Thyroid gland (tissue), 4 donors: ENCODE data around the gene SYNJ2. TPM values are rescaled to one million over a fixed set of nuclear protein-coding genes. Genes with fewer than 3 reads are reported as not detected.
A peak's percentile ranks its signal among the peaks of the same experiment; 100 is the strongest.
"Not testable (repeated sequence)": the region's sequence is repeated elsewhere in the genome, so short reads cannot be mapped to it uniquely, and the experiment has no call there.

Source experiments
- DNase-seq, 2 donors: peaks; one replicate each; pipeline ENCODE4 v3.0.0-alpha.2; 2019
- H3K27ac ChIP-seq, 3 donors: fragments of 200-600 bp; sonication (generic); 1 replicate in 2 of 3; 2 replicates in 1 of 3; pipeline ENCODE4 v1.5.1; 2016 to 2019; ENCODE audit warnings: mild to moderate bottlenecking in 1 of 3, moderate library complexity in 1 of 3
- H3K27me3 ChIP-seq: fragments of 200-600 bp; sonication (generic); one replicate; pipeline ENCODE4 v1.5.1; 2019
- H3K36me3 ChIP-seq, 2 donors: fragments of 200-600 bp; sonication (generic); one replicate each; pipeline ENCODE4 v1.5.1; 2016 to 2019
- H3K4me1 ChIP-seq, 2 donors: fragments of 200-600 bp; sonication (generic); one replicate each; pipeline ENCODE4 v1.5.1; 2017 to 2019
- H3K4me3 ChIP-seq, 3 donors: fragments of 200-600 bp; sonication (generic); replicated peaks in 1 of 3; 1 replicate in 2 of 3; 2 replicates in 1 of 3; pipeline ENCODE4 v1.5.1; 2016; ENCODE audit warnings: mild to moderate bottlenecking in 1 of 3
- H3K9me3 ChIP-seq: fragments of 200-600 bp; sonication (generic); one replicate; pipeline ENCODE4 v1.5.1; 2017
- CTCF ChIP-seq, 6 experiments: fragments of 200-600 bp in 3 of 6; fragments of 450-650 bp in 3 of 6; sonication (generic) in 3 of 6; IDR thresholded peaks; one replicate each; pipeline ENCODE4 v1.5.1; 2016 to 2019; ENCODE audit warnings: antibody characterized with exemption in 6 of 6, mild to moderate bottlenecking in 2 of 6, inconsistent platforms in 1 of 6, moderate library complexity in 1 of 6
- POLR2A ChIP-seq, 2 donors: fragments of 450-650 bp; IDR thresholded peaks; one replicate each; pipeline ENCODE4 v1.6.1; 2017; ENCODE audit warnings: antibody characterized with exemption in 2 of 2, mild to moderate bottlenecking in 2 of 2, moderate library complexity in 1 of 2
- WGBS, 2 donors: methylation state at CpG; one replicate each; pipeline ENCODE4 v1.1.5; 2017; 5-methylcytosine and 5-hydroxymethylcytosine counted together
- intact Hi-C: fragments of 100-400 bp; cut with DNase I; formaldehyde crosslinking; loops from one replicate; pipeline ENCODE4 v1.15.1; 2023
- total RNA-seq, 4 donors: library from RNA; depleted of rRNA; stranded (reverse); fragments of >200 nt; gene quantifications; one replicate each; pipeline ENCODE4 v1.2.3, GENCODE V29; 2016

SYNJ2 gene
- total RNA-seq, 4 donors from 2014 or later, result 11.3 to 22.7 (median 13.5) TPM

GRCh38 chr6:157944983-157945931 is 36.4 kb upstream of the SYNJ2 start:
- no peak for DNase-seq
- 85 to 90% methylated on average over 14 of the region's 14 CpGs for WGBS, 2 donors
- Histone ChIP-seq H3K36me3 (peaks cover 34 to 40% of the 10 kb centered on the region in 2 donors), H3K4me3 (no peak overlapping the region), H3K4me1 (no peaks in the 10 kb centered on the region), H3K27me3 (no peaks in the 10 kb centered on the region), H3K27ac (no peak overlapping the region), H3K9me3 (no peaks in the 10 kb centered on the region)
- TF ChIP-seq CTCF (IDR thresholded peaks at IDR 0.05) (no peak), POLR2A (IDR thresholded peaks at IDR 0.05) (no peak)
- intact Hi-C loops, result no loop called here

- intact Hi-C loops, result no loop called here
- no peaks in the 10 kb centered on the region for H3K4me1 ChIP-seq
- WGBS, 2 donors, result 91 to 92% methylated on average over 6 of the region's 6 CpGs
- H3K36me3 ChIP-seq, result peaks cover 25 to 31% of the 10 kb centered on the region in 2 donors
- DNase-seq, result no peak
- no peaks in the 10 kb centered on the region for H3K9me3 ChIP-seq
- no peak overlapping the region for H3K4me3 ChIP-seq
- H3K27me3 ChIP-seq, result no peaks in the 10 kb centered on the region
- TF ChIP-seq POLR2A (IDR thresholded peaks at IDR 0.05) (no peak), CTCF (IDR thresholded peaks at IDR 0.05) (no peak)
- no peak overlapping the region for H3K27ac ChIP-seq
Observed at GRCh38 chr6:157946053-157946617, 35.5 kb upstream of the SYNJ2 start.

- 48% methylated on average over 5 of the region's 5 CpGs for WGBS, 2 donors
- DNase-seq, result peak; percentile 23 to 24
- Histone ChIP-seq H3K36me3 (peaks cover 21 to 24% of the 10 kb centered on the region in 2 donors), H3K4me3 (no peak overlapping the region), H3K27ac (no peak overlapping the region), H3K27me3 (no peaks in the 10 kb centered on the region), H3K9me3 (no peaks in the 10 kb centered on the region), H3K4me1 (no peaks in the 10 kb centered on the region)
- intact Hi-C loops, result no loop called here
- TF ChIP-seq POLR2A (IDR thresholded peaks at IDR 0.05) (no peak), CTCF (IDR thresholded peaks at IDR 0.05) (peak in 4 of 6 experiments; percentile 59 to 74 (median 64))
Observed at GRCh38 chr6:157946865-157947532, 34.7 kb upstream of the SYNJ2 start.

DNA sequence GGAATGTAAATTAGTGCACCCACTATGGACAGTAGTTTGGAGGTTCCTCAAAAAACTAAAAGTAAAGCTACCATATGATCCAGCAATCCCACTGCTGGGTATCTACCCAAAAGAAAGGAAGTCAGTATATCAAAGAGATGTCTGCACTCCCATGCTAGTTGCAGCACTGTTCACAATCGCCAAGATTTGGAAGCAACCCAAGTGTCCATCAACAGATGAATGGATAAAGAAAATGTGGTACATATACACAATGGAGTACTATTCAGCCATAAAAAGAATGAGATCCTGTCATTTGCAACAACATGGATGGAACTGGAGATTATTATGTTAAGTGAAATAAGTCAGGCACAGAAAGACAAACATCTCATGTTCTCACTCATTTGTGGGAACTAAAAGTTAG is 30.8 kb upstream of the SYNJ2 start:
- H3K9me3 ChIP-seq, H3K27ac ChIP-seq, intact Hi-C loops, DNase-seq, H3K4me3 ChIP-seq, H3K27me3 ChIP-seq, H3K36me3 ChIP-seq: not testable (repeated sequence)
- WGBS, 2 donors, result 97 to 100% methylated on average over 1 of the region's 1 CpG
- peaks cover 5 to 11% of the 10 kb centered on the region in 2 donors for H3K4me1 ChIP-seq

DNA sequence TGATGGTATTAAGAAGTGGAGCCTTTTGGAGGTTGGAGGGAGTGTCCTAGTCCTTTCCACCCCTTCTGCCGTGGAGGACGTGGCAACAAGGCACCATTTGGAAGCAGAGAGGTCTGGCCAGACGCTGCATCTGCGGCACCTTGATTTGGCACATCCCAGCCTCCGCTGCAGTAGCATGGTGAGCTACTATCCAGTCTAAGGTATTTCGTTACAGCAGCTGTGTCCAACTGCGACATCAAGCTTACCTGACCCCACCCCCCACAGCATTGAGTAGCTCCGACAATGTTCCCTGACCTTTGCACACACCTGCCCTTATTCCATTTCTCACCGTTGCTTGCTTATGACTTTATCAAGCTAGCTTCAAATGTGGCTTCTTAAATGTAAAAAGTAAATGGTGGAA is 29.8 kb upstream of the SYNJ2 start:
- no peak for DNase-seq
- no peak overlapping the region for H3K27ac ChIP-seq
- WGBS, 2 donors, result 90 to 94% methylated on average over 9 of the region's 9 CpGs
- no peaks in the 10 kb centered on the region for H3K36me3 ChIP-seq
- TF ChIP-seq CTCF (IDR thresholded peaks at IDR 0.05) (no peak), POLR2A (IDR thresholded peaks at IDR 0.05) (no peak)
- intact Hi-C loops, result no loop called here
- no peaks in the 10 kb centered on the region for H3K9me3 ChIP-seq
- H3K4me3 ChIP-seq, result no peak overlapping the region
- peaks cover 5 to 11% of the 10 kb centered on the region in 2 donors for H3K4me1 ChIP-seq
- no peaks in the 10 kb centered on the region for H3K27me3 ChIP-seq
